Keratinocyte (primary cell): ENCODE measurements around the gene SLFN14.

Experiments used
- CTCF ChIP-seq, 3 experiments: IDR thresholded peaks in 1 of 3; conservative IDR thresholded peaks in 1 of 3; optimal IDR thresholded peaks in 1 of 3; 2 replicates in 2 of 3; 3 replicates in 1 of 3; pipeline versions ENCODE3 to v1.5.1; 2011; ENCODE audit warnings: low read length in 3 of 3, mild to moderate bottlenecking in 3 of 3, moderate library complexity in 2 of 3, control low read depth in 1 of 3, inconsistent platforms in 1 of 3; ENCODE audit not compliant: insufficient read depth in 2 of 3; ENCODE audit errors: extremely low read depth in 1 of 3
- EZH2 ChIP-seq: IDR thresholded peaks from one replicate; pipeline ENCODE4 v1.6.1; 2012; ENCODE audit warnings: inconsistent platforms, mild to moderate bottlenecking, low read length, moderate library complexity

DNA sequence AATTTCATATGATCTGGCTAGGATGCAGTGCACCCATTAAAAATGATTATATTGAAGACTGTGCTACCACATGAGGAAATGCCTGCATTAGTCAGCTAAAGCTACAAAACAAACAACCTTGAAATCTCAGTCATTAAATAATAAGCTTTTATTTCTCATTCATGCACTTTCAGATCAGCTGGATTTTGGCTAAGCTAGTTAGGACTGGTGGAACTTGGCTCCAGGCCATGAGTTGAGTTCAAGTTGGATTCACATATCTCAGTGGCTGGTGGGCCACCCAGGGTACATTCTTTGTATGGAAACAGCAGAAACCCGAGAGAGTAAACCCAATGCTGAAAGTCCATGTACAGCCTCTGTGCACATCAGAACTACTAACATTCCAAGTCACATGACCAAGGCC lies 16.8 kb downstream of the SLFN14 start:
- TF ChIP-seq CTCF (optimal IDR thresholded peaks at IDR 0.05 in 1 of 3, IDR thresholded peaks at IDR 0.05 in 1 of 3, conservative IDR thresholded peaks at IDR 0.05 in 1 of 3; ENCODE audit: extremely low read depth in 1 of 3, insufficient read depth in 2 of 3, low read length in 3 of 3): no peak
- TF ChIP-seq EZH2: no peak
